ENCODE measurements around the gene NAPEPLD.

The NAPEPLD gene

DNA sequence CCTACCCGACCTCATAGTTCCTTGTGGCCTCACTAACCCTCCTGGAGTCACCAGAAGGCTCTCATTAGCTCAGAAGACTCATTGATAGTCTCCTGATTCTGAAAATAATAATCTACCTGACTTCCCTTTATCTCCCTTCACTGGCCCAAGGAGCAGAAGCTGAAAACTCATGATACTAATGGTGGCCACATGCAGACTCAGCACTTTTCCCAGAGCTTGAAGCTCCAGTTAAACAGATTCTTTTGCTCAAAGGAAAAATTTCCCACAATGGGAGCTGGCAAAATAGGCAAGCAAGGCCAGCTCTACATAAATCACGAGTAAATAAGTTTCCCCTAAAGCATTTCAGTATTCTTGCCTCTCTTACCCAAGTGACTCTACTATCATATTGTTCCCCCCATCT lies 8.2 kb downstream of the NAPEPLD start:
- no peak overlapping the region for H3K4me3 ChIP-seq (ENCODE audit: low read depth, low read length)
- TF ChIP-seq, protein P1, sequence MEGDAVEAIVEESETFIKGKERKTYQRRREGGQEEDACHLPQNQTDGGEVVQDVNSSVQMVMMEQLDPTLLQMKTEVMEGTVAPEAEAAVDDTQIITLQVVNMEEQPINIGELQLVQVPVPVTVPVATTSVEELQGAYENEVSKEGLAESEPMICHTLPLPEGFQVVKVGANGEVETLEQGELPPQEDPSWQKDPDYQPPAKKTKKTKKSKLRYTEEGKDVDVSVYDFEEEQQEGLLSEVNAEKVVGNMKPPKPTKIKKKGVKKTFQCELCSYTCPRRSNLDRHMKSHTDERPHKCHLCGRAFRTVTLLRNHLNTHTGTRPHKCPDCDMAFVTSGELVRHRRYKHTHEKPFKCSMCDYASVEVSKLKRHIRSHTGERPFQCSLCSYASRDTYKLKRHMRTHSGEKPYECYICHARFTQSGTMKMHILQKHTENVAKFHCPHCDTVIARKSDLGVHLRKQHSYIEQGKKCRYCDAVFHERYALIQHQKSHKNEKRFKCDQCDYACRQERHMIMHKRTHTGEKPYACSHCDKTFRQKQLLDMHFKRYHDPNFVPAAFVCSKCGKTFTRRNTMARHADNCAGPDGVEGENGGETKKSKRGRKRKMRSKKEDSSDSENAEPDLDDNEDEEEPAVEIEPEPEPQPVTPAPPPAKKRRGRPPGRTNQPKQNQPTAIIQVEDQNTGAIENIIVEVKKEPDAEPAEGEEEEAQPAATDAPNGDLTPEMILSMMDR (IDR thresholded peaks at IDR 0.05; ENCODE audit: borderline replicate concordance, insufficient read depth, low read depth, low read length): no peak

DNA sequence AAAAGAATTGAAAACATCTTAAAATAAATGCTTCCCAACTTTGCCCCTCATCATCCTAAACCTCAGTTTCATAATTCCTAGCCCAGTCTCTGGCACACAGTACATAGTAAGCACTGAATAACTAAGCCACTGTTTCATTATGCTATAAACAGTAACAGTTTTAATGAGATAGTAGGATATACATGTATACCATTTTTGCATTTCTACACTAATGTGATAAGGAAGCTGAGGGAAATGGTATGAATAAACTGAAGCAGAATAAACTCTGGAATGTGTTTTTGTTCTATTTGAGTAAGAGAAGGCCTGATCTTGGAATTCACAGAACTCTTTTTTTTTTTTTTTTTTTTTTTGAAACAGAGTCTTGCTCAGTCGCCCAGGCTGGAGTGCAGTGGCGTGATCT lies 8.8 kb downstream of the NAPEPLD start:
- TF ChIP-seq, protein P1 (IDR thresholded peaks at IDR 0.05; ENCODE audit: borderline replicate concordance, insufficient read depth, low read depth, low read length): no peak
- H3K4me3 ChIP-seq (ENCODE audit: low read depth, low read length): no peak overlapping the region

DNA sequence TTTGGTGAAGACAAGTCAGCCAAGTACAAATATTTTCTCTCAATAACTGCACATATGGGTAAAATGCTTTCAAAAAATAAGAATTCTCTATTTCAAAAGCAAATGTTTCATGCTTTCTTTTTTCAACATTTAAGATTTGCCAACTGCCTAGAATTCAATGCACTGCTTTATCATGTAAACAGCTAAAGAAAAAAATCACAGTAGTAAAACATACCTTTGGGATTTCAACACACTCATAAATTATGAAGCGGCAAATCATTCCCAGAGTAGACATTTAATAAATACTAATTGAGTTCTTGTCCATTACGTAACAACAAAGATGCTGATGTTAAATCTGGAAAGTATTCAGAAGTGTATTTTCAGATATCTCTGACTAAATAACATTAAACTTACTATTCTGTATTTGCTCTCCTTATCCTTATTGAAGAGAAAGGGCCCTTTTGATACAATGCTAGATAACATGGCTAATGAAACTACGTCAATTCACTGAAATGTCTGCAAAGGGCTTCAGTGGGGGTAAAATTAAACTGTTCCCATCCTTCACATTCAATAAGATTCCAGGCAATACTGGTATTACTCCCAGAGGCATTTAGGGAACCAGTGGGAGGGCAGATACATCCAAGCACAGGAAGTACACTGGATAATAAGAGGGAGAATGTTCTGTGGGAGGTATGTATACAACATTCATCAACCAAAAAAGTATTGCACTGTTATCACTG lies 13.9 kb downstream of the NAPEPLD start:
- TF ChIP-seq, protein P1 (IDR thresholded peaks at IDR 0.05; ENCODE audit: borderline replicate concordance, insufficient read depth, low read depth, low read length): no peak
- H3K4me3 ChIP-seq (ENCODE audit: low read depth, low read length): no peak overlapping the region

DNA sequence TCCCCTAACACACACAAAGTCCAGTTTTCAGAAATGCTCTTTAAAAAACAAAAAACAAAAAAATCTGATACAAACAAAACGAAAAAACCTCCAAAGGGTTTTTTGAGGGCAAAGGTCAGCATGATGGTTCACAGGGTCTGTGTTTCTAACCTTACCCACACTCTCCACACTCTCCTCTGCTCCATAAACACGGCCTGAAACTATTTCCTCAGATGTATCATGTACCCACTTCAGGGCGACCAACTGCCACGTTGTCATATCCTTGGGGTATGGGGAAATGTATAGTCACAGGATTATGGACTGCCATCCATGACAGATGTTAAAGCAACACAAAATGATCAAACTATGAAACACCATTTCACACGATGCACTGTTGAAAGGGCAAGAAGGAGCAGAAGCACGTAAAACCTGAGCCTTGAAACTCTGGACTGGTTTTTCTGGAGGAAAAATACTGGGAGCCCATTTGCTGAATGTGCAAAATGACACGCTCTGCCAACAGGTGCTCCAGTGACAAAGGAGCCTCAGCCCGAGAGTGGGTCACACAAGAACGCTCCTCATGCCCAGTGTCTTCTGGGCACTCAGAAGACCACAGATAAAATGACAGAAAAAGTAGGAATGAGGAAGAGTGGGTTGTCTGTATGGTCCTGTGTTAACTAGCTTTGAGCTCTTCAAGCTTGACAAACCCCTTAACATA lies 15.8 kb downstream of the NAPEPLD start:
- no peak overlapping the region for H3K4me3 ChIP-seq (ENCODE audit: low read depth, low read length)
- TF ChIP-seq, protein P1 (IDR thresholded peaks at IDR 0.05; ENCODE audit: borderline replicate concordance, insufficient read depth, low read depth, low read length): no peak

DNA sequence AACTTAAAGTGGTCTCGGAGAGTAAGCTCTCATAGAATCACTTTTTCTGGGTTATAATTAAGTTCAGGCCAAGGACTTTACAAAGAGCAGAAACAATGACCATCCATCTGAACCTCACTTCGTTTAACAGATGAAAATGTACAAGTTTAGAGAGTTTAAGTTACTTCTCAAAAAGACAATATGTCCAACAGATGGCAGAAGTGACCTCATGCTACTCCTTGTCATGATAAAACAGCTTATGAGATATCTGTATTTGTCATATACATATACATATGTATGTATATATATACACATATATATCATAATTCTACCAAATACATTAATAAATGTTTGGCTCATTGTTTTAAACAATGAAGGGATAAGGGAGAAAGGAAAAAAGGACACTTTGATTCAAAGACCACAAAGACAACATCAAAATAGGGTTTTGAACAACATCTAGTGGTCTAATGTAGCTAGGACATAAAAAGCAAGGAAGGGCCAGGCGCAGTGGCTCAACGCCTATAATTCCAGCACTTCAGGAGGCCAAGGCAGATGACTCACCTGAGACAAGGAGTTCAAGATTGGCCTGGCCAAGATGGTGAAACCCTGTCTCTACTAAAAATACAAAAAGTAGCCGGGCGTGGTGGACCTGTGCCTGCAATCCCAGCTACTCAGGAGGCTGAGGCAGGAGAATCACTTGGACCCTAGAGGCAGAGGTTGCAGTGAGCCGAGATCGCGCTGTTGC lies 17.8 kb downstream of the NAPEPLD start:
- no peak overlapping the region for H3K4me3 ChIP-seq (ENCODE audit: low read depth, low read length)
- TF ChIP-seq, protein P1 (IDR thresholded peaks at IDR 0.05; ENCODE audit: borderline replicate concordance, insufficient read depth, low read depth, low read length): no peak

DNA sequence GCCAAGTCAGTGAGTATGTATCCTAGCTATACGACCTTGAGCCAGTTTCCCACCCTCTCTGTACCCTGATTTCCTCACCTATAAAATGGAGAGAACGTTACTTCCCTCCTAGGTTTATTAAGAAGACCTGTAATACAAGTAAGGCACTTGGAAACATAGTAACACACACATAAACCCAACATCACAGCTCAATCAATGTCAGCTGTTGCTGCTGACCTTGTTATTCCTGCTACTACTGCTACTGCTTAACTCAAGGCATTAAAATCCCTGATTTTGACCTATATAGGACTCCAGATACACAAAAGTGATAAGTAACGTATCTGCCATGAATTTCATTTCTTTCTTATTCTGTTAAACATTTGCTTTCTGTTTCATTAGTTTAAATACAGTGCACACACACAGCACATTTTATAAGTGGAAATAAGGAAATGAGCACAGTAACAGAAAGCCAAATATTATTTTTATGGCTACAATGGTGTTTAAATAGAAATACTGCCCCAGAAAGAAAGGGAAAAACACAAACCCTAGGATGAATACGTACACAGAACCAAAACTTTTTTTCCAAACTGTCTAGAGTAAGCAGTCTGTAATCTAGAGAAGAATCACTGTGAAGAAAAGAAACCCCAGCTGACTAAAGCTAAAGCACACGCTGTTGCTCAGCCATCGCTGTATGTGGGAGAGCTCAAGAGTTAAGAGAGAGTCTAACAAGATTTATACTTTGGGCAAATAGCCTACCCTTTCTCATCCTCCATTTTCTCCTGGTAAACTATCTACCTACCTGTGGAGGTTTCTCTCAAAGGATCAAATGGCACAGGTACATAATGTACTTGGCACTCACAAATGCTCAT lies 19.0 kb downstream of the NAPEPLD start:
- no peak overlapping the region for H3K4me3 ChIP-seq (ENCODE audit: low read depth, low read length)
- TF ChIP-seq, protein P1 (IDR thresholded peaks at IDR 0.05; ENCODE audit: borderline replicate concordance, insufficient read depth, low read depth, low read length): no peak
